Esophagus (tissue), 2 donors: ENCODE results near the gene RBL1. TPM values are rescaled to one million over a fixed set of nuclear protein-coding genes. Genes with fewer than 3 reads are reported as not detected.

ENCODE experiments used
- H3K27ac ChIP-seq, 2 donors: one replicate each; pipeline ENCODE4 v1.5.1; 2013; ENCODE audit warnings: low read depth in 2 of 2, mild to moderate bottlenecking in 2 of 2, inconsistent platforms in 1 of 2, low read length in 1 of 2, moderate library complexity in 1 of 2
- H3K27me3 ChIP-seq, 2 donors: one replicate each; pipeline ENCODE4 v1.6.1; 2013; ENCODE audit warnings: low read length in 2 of 2, control low read depth in 1 of 2, mild to moderate bottlenecking in 1 of 2; ENCODE audit not compliant: insufficient read depth in 2 of 2, control insufficient read depth in 1 of 2
- H3K36me3 ChIP-seq, 2 donors: one replicate each; pipeline ENCODE4 v1.6.1; 2013; ENCODE audit warnings: low read length in 1 of 2; ENCODE audit not compliant: control insufficient read depth in 2 of 2, insufficient read depth in 2 of 2
- H3K4me1 ChIP-seq, 2 donors: one replicate each; pipeline ENCODE4 v1.6.1; 2013; ENCODE audit warnings: low read length in 1 of 2; ENCODE audit not compliant: control insufficient read depth in 2 of 2, insufficient read depth in 2 of 2
- H3K4me3 ChIP-seq, 2 donors: one replicate each; pipeline ENCODE4 v1.5.1; 2013; ENCODE audit warnings: low read length in 2 of 2, mild to moderate bottlenecking in 2 of 2, low read depth in 1 of 2, moderate library complexity in 1 of 2
- H3K9me3 ChIP-seq, 2 donors: one replicate each; pipeline ENCODE4 v1.6.1; 2013; ENCODE audit warnings: mild to moderate bottlenecking in 2 of 2, low read depth in 1 of 2, low read length in 1 of 2, moderate library complexity in 1 of 2; ENCODE audit not compliant: control insufficient read depth in 2 of 2, insufficient read depth in 1 of 2
- WGBS, 2 donors: extraction: QIAGEN DNeasy Blood & Tissue Kit; methylation state at CpG; one replicate each; pipeline ENCODE4 v1.1.7; 2013; 5-methylcytosine and 5-hydroxymethylcytosine counted together
- polyA plus RNA-seq, 2 donors: library from polyadenylated mRNA; stranded (reverse); fragments of 200-250 nt; gene quantifications; one replicate each; pipeline ENCODE4 v1.2.3, GENCODE V29; 2013
- donor health status: healthy with polysubstance abuse.
- donor health status: Bipolar disorder and iron deficiency.

Gene RBL1
- polyA plus RNA-seq, 2 donors, result 2.0 to 2.5 TPM

DNA sequence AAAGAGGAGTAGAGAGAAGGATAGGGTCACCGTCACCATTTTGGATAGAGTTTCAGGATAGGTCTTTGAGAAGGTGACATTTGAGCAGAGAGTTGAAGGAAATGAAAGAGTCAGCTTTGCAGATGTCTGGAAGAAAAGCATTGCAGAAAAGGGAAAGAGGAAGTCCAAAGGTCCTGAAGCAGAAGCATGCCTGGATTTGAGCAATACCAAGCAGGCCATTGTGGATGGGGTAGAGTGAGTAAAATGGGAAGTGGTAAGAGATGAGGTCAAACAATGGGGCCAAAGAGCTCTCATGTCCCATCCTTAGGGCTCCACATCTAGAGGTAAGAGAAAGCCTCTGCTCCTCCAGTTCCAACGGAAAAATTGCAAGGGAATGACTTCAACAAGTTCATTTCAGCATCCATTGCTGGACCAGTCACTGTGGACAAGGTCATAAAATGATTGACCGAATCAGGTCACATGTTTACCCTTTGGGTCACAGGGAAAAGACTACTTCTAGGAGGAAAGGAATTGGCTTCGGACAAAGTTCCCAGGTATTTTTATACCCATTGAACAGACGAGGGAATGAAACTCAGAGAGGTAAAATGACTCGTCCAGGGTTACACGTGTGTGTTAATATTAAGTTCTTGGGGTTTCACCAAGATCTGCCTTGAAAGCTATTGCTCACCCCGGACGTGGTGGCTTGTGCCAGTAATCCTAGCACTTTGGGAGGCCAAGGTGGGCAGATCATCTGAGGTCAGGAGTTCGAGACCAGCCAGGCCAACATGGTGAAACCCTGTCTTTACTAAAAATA is 137.7 kb downstream of the RBL1 start:
- Histone ChIP-seq H3K27ac (no peak overlapping the region), H3K9me3 (peaks cover 0 to 2% of the 10 kb centered on the region in 2 donors), H3K27me3 (no peaks in the 10 kb centered on the region), H3K4me3 (no peak overlapping the region), H3K36me3 (no peaks in the 10 kb centered on the region), H3K4me1 (peaks cover 0 to 4% of the 10 kb centered on the region in 2 donors)
- WGBS, 2 donors, result 86 to 89% methylated on average over 10 of the region's 10 CpGs

DNA sequence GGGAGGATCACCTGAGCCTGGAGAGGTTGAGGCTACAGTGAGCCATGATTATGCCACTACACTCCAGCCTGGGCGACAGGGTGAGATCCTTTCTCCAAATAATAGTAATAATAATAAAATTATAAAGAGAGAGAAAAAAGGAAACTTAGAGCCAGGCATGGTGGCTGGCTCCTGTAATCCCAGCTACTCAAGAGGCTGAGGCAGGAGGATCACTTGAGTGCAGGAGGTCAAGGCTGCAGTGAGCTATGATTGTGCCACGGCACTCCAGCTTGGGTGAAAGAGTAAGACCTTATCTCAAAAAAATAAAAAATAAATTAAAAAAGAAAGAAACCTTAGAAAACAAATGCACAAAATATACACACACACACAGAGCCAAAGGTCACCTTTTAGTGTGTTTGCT is 139.1 kb downstream of the RBL1 start:
- whole genome bisulfite sequencing, 2 donors, result 81 to 95% methylated on average over 2 of the region's 2 CpGs
- H3K27ac ChIP-seq, result no peak overlapping the region
- no peaks in the 10 kb centered on the region for H3K9me3 ChIP-seq
- peaks cover 4% of the 10 kb centered on the region in 2 donors for H3K4me1 ChIP-seq
- no peaks in the 10 kb centered on the region for H3K27me3 ChIP-seq
- no peaks in the 10 kb centered on the region for H3K36me3 ChIP-seq
- no peak overlapping the region for H3K4me3 ChIP-seq

DNA sequence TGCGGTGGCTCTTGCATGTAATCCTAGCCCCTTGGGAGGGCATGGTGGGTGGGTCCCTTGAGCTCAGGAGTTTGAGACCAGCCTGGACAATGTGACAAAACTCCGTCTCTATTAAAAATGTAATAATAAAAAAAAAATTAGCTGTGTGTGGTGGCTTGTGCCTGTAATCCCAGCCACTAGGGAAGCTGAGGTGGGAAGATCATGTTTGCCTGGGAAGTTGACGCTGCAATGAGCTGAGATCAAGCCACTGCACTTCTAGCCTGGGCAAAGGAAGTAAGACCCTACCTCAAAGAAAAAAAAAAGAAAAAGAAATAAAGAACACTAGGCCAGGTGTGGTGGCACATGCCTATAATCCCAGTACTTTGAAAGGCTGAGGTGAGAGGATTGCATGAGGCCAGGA is 139.8 kb downstream of the RBL1 start:
- no peak overlapping the region for H3K4me3 ChIP-seq
- H3K27ac ChIP-seq, result no peak overlapping the region
- H3K9me3 ChIP-seq, result no peaks in the 10 kb centered on the region
- 63 to 75% methylated on average over 3 of the region's 3 CpGs for WGBS, 2 donors
- no peaks in the 10 kb centered on the region for H3K27me3 ChIP-seq
- H3K36me3 ChIP-seq, result no peaks in the 10 kb centered on the region
- peaks cover 4% of the 10 kb centered on the region in 2 donors for H3K4me1 ChIP-seq

DNA sequence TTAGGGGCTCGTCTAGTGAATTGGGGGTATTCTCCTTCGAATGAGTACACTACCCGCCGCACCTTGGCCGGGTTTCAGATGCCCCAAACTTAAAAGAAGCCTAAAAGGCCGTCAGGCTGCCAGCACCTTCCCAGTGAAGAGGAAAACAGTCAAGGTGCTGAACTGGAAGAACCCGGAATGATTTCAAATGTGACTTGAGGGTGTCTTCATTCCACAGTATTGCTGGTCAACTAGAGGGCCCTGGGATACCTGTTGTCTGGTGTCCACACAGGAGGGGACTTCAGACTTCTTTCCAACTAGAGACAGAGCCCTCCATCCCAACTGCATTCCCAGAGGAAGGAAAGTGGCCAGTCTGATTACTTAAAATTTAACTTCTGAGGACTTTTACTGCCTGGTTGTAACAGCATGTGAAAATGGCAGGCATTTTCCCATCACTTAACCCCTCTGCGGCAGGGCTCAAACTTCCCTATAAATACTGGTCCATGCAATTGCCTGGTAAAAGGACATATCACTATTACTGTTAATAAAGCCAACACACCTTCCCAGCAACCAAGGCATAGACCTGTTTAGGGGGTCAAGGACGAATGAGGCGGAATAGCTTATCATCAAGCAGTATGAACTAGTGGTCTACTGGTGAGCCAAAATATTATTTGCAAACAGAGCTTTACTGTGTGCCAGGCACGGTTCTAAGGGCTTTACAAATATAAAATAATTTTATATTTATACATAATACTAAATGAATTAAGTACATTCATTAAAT is 143.6 kb downstream of the RBL1 start:
- WGBS, 2 donors, result 32 to 34% methylated on average over 11 of the region's 11 CpGs
- H3K27me3 ChIP-seq, result no peaks in the 10 kb centered on the region
- H3K27ac ChIP-seq, result peak overlapping the region; percentile 55 to 86
- peaks cover 4 to 7% of the 10 kb centered on the region in 2 donors for H3K4me1 ChIP-seq
- H3K9me3 ChIP-seq, result no peaks in the 10 kb centered on the region
- H3K4me3 ChIP-seq, result peak overlapping the region; percentile 73 to 80
- no peaks in the 10 kb centered on the region for H3K36me3 ChIP-seq

DNA sequence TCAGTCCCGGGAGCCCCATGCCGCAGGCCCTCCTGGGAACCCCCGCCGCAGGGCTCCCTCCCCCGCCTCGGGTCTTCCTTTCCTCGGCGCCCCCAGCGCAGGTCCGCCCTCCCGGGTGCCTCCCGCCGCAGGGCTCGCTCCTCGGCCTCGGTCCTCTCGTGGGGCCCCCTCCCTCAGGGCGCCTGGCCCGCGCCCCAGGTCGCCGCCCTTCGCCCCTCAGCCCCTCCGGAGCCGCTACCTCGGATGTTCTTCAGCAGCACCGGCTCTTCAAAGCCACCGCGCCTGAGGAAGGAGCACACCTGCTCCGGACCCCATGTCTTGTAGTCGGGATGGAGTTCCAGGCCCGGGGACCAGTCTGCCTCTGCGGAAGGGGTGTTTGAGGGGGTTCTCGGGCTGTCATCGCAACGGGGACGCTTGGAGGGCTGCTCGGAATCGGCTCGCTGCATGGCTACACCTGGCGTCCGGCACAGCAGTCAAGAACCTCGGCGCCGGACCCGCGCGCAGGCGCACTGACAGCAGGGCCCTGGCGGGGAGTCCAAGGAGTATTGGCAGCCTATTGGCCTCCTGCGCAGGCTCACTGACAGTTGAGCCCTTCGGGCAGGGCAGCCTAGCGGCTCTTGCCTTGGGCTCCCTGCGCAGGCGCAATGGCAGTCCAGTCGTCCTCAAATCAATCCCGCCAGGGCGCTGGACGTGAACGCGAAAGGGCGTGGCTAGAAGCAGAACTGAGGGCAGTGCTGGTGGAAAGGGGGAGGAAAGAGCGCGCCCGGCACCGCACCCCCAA is 144.4 kb downstream of the RBL1 start, which contains the start of gene SAMHD1:
Gene SAMHD1, minus strand, starts transcription at position 511 of the 781 bp plus-strand sequence. Its CDS starts 65 bp downstream, at position 446.
- no peaks in the 10 kb centered on the region for H3K27me3 ChIP-seq
- peaks cover 4 to 7% of the 10 kb centered on the region in 2 donors for H3K4me1 ChIP-seq
- H3K4me3 ChIP-seq, result peak within 1 kb of the TSS; percentile 73 to 80
- H3K36me3 ChIP-seq, result no peaks in the 10 kb centered on the region
- H3K27ac ChIP-seq, result peak within 1 kb of the TSS; percentile 85 to 86
- H3K9me3 ChIP-seq, result no peaks in the 10 kb centered on the region
- 0% methylated on average over 64 to 66 of the region's 66 CpGs for WGBS, 2 donors

DNA sequence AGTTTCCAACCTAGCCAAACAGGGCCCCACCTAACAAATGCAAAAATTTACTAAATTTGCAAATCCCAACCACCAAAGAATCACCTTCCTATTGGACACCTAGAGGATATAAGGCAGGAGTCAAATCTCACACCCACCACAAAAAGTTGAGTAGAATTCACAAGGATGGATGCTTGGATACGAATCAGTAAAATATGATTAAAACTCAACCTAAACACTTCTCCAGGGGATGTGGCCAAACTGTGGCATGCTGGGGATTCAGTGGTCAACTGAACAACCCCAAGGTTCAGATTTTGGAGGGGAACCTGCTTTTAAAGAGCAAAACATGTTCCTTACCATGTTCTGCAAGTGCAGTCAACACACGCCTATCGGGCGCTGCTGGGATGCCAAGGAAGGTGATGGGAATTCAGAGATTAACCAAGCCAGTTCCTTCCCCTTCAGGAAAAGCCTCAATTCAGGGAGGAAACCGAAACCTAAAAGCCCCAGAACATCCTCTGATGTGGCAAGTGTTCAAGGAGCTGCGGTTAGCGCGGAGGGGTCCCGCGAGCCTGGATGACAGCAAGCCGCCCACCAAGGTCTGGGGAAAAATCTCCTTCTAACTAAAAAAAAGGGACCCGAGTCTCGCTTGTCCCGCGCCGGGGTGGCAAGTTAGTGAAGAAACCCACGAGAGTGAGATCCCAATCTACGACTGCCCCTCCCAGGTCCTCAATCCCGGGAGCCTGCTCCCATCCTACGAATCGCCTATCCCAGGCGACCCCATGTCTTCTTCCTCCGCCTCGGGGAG is 145.2 kb downstream of the RBL1 start:
- Histone ChIP-seq H3K4me3 (peak overlapping the region; percentile 73 to 80), H3K4me1 (peaks cover 4 to 7% of the 10 kb centered on the region in 2 donors), H3K27me3 (no peaks in the 10 kb centered on the region), H3K9me3 (no peaks in the 10 kb centered on the region), H3K27ac (peak overlapping the region; percentile 85 to 86), H3K36me3 (peaks cover 0 to 3% of the 10 kb centered on the region in 2 donors)
- 1% methylated on average over 23 to 24 of the region's 24 CpGs for WGBS, 2 donors

Other genes with a start within 250 kb of the RBL1 start
- under 1 TPM; 0.16 to 0.29 TPM for gene TLDC2, start 219.9 kb downstream of the RBL1 start, polyA plus RNA-seq
- gene SAMHD1, start 144.3 kb downstream of the RBL1 start, polyA plus RNA-seq, result 10 to 100 TPM; 25.2 to 29.2 TPM
- 100 to 1,000 TPM in 1 of 2 donors, 10 to 100 TPM in 1; 41.5 to 101 TPM for gene RPN2, start 83.3 kb upstream of the RBL1 start, polyA plus RNA-seq
- 1 to 10 TPM in 1 of 2 donors, under 1 TPM in 1; 0.69 to 1.3 TPM for gene MROH8, start 83.6 kb upstream of the RBL1 start, polyA plus RNA-seq
- not detected for gene GHRH, start 165.8 kb upstream of the RBL1 start, polyA plus RNA-seq
- 10 to 100 TPM; 27.6 to 58.1 TPM for gene MANBAL, start 193.7 kb upstream of the RBL1 start, polyA plus RNA-seq